Vagina (tissue), 2 donors: Measurements from ENCODE around the gene BTRC. TPM values are rescaled to one million over a fixed set of nuclear protein-coding genes. Genes with fewer than 3 reads are reported as not detected.

Experiments used
- DNase-seq, 2 donors: peaks; one replicate each; pipeline ENCODE4 v3.0.0-alpha.2; 2017; ENCODE audit errors: extremely low spot score in 2 of 2
- H3K27ac ChIP-seq: fragments of 200-600 bp; sonication (generic); one replicate; pipeline ENCODE4 v1.5.1; 2019
- H3K27me3 ChIP-seq: fragments of 200-600 bp; sonication (generic); one replicate; pipeline ENCODE4 v1.5.1; 2019
- H3K36me3 ChIP-seq, 2 donors: fragments of 200-600 bp; sonication (generic); one replicate each; pipeline ENCODE4 v1.5.1; 2017 to 2019
- H3K4me1 ChIP-seq: fragments of 200-600 bp; sonication (generic); one replicate; pipeline ENCODE4 v1.5.1; 2019
- H3K4me3 ChIP-seq, 2 donors: fragments of 200-600 bp; sonication (generic); 1 replicate in 1 of 2; 2 replicates in 1 of 2; pipeline ENCODE4 v1.5.1; 2016 to 2019
- H3K9me3 ChIP-seq: fragments of 200-600 bp; sonication (generic); one replicate; pipeline ENCODE4 v1.5.1; 2019
- CTCF ChIP-seq, 3 experiments: fragments of 450-650 bp in 2 of 3; fragments of 200-600 bp in 1 of 3; sonication (generic) in 1 of 3; IDR thresholded peaks; one replicate each; pipeline ENCODE4 v1.5.1; 2017 to 2019; ENCODE audit warnings: antibody characterized with exemption in 3 of 3, mild to moderate bottlenecking in 2 of 3, moderate library complexity in 2 of 3
- POLR2A ChIP-seq, 2 donors: fragments of 450-650 bp; IDR thresholded peaks; one replicate each; pipeline ENCODE4 v1.6.1; 2017; ENCODE audit warnings: antibody characterized with exemption in 2 of 2, mild to moderate bottlenecking in 2 of 2, moderate library complexity in 2 of 2
- POLR2AphosphoS5 ChIP-seq, 2 donors: sonication (generic); formaldehyde crosslinking; IDR thresholded peaks; one replicate each; pipeline ENCODE4 v1.9.0; 2017; ENCODE audit warnings: antibody characterized with exemption in 2 of 2, mild to moderate bottlenecking in 2 of 2, low read depth in 1 of 2; ENCODE audit not compliant: insufficient read depth in 1 of 2
- intact Hi-C: fragments of 100-400 bp; cut with DNase I; formaldehyde crosslinking; loops from one replicate; pipeline ENCODE4 v1.15.1; 2023
- total RNA-seq: library from RNA; depleted of rRNA; stranded (reverse); fragments of >200 nt; gene quantifications from one replicate; pipeline ENCODE4 v1.2.3, GENCODE V29; 2016

Gene BTRC
- total RNA-seq, 1 donor from 2014 or later, result 12.5 TPM

- intact Hi-C loops, result no loop called here
- no peak for DNase-seq
- TF ChIP-seq POLR2AphosphoS5 (IDR thresholded peaks at IDR 0.05; ENCODE audit: insufficient read depth in 1 of 2, low read depth in 1 of 2) (no peak), POLR2A (IDR thresholded peaks at IDR 0.05) (no peak), CTCF (IDR thresholded peaks at IDR 0.05) (no peak)
- H3K36me3 ChIP-seq, result no peaks in the 10 kb centered on the region
- no peak overlapping the region for H3K27ac ChIP-seq
- no peaks in the 10 kb centered on the region for H3K27me3 ChIP-seq
- no peaks in the 10 kb centered on the region for H3K4me1 ChIP-seq
- no peak overlapping the region for H3K4me3 ChIP-seq
- H3K9me3 ChIP-seq, result no peaks in the 10 kb centered on the region
These were observed 92.1 kb downstream of the BTRC start for GRCh38 chr10:101446071-101446470.

GRCh38 chr10:101446947-101447346 is 93.0 kb downstream of the BTRC start:
- no peak for DNase-seq
- intact Hi-C loops, result no loop called here
- TF ChIP-seq POLR2AphosphoS5 (IDR thresholded peaks at IDR 0.05; ENCODE audit: insufficient read depth in 1 of 2, low read depth in 1 of 2) (no peak), CTCF (IDR thresholded peaks at IDR 0.05) (no peak), POLR2A (IDR thresholded peaks at IDR 0.05) (no peak)
- H3K4me1 ChIP-seq, result no peaks in the 10 kb centered on the region
- no peaks in the 10 kb centered on the region for H3K27me3 ChIP-seq
- no peak overlapping the region for H3K27ac ChIP-seq
- no peak overlapping the region for H3K4me3 ChIP-seq
- H3K9me3 ChIP-seq, result no peaks in the 10 kb centered on the region
- no peaks in the 10 kb centered on the region for H3K36me3 ChIP-seq

GRCh38 chr10:101447477-101447876 is 93.5 kb downstream of the BTRC start:
- Histone ChIP-seq H3K4me1 (no peaks in the 10 kb centered on the region), H3K27me3 (no peaks in the 10 kb centered on the region), H3K36me3 (no peaks in the 10 kb centered on the region), H3K4me3 (no peak overlapping the region), H3K9me3 (no peaks in the 10 kb centered on the region), H3K27ac (no peak overlapping the region)
- intact Hi-C loops, result no loop called here
- no peak for DNase-seq
- no peak for TF ChIP-seq CTCF (IDR thresholded peaks at IDR 0.05)
- TF ChIP-seq POLR2A (IDR thresholded peaks at IDR 0.05), result no peak
- no peak for TF ChIP-seq POLR2AphosphoS5 (IDR thresholded peaks at IDR 0.05; ENCODE audit: insufficient read depth in 1 of 2, low read depth in 1 of 2)

GRCh38 chr10:101450277-101451080 is 96.5 kb downstream of the BTRC start:
- H3K4me3 ChIP-seq, result no peak overlapping the region
- no peaks in the 10 kb centered on the region for H3K36me3 ChIP-seq
- H3K9me3 ChIP-seq, result no peaks in the 10 kb centered on the region
- H3K27me3 ChIP-seq, result no peaks in the 10 kb centered on the region
- no peak overlapping the region for H3K27ac ChIP-seq
- intact Hi-C loops, result no loop called here
- peaks cover 10% of the 10 kb centered on the region for H3K4me1 ChIP-seq
- no peak for DNase-seq
- TF ChIP-seq POLR2A (IDR thresholded peaks at IDR 0.05), result no peak
- no peak for TF ChIP-seq POLR2AphosphoS5 (IDR thresholded peaks at IDR 0.05; ENCODE audit: insufficient read depth in 1 of 2, low read depth in 1 of 2)
- TF ChIP-seq CTCF (IDR thresholded peaks at IDR 0.05), result no peak

GRCh38 chr10:101451261-101451660 is 97.3 kb downstream of the BTRC start:
- intact Hi-C loops, result no loop called here
- TF ChIP-seq CTCF (IDR thresholded peaks at IDR 0.05) (no peak), POLR2AphosphoS5 (IDR thresholded peaks at IDR 0.05; ENCODE audit: insufficient read depth in 1 of 2, low read depth in 1 of 2) (no peak), POLR2A (IDR thresholded peaks at IDR 0.05) (no peak)

More at GRCh38 chr10:101451261-101451660, 97.3 kb downstream of the BTRC start:
- DNase-seq, result no peak
- H3K9me3 ChIP-seq, result no peaks in the 10 kb centered on the region
- no peaks in the 10 kb centered on the region for H3K36me3 ChIP-seq
- H3K4me1 ChIP-seq, result peaks cover 10% of the 10 kb centered on the region
- no peaks in the 10 kb centered on the region for H3K27me3 ChIP-seq
- no peak overlapping the region for H3K4me3 ChIP-seq
- H3K27ac ChIP-seq, result no peak overlapping the region
